Esophagus squamous epithelium (tissue), 5 donors: ENCODE data around the gene ANK2. TPM values are rescaled to one million over a fixed set of nuclear protein-coding genes. Genes with fewer than 3 reads are reported as not detected.

ENCODE experiments used
- DNase-seq: peaks from one replicate; lab custom pipeline; 2025; lab: John Stamatoyannopoulos, UW
- H3K27ac ChIP-seq, 4 donors: fragments of 200-600 bp; sonication (generic); one replicate each; pipeline ENCODE4 v1.5.1; 2016 to 2019; ENCODE audit warnings: mild to moderate bottlenecking in 1 of 4
- H3K27me3 ChIP-seq, 4 donors: fragments of 200-600 bp; sonication (generic); 1 replicate in 3 of 4; 2 replicates in 1 of 4; pipeline versions ENCODE4 v1.5.1 to v1.6.0; 2017 to 2021; ENCODE audit warnings: antibody characterized with exemption in 1 of 4
- H3K36me3 ChIP-seq, 3 donors: fragments of 200-600 bp; sonication (generic); one replicate each; pipeline ENCODE4 v1.5.1; 2016 to 2019
- H3K4me1 ChIP-seq, 3 donors: fragments of 200-600 bp; sonication (generic); one replicate each; pipeline ENCODE4 v1.5.1; 2017 to 2019
- H3K4me3 ChIP-seq, 4 donors: fragments of 200-600 bp; sonication (generic); 1 replicate in 3 of 4; 2 replicates in 1 of 4; pipeline ENCODE4 v1.5.1; 2016 to 2019; ENCODE audit warnings: mild to moderate bottlenecking in 2 of 4, moderate library complexity in 1 of 4
- H3K9me3 ChIP-seq, 3 donors: fragments of 200-600 bp; sonication (generic); one replicate each; pipeline ENCODE4 v1.5.1; 2016 to 2019
- CTCF ChIP-seq, 6 experiments: fragments of 450-650 bp in 4 of 6; fragments of 200-600 bp in 2 of 6; sonication (generic) in 2 of 6; IDR thresholded peaks; one replicate each; pipeline ENCODE4 v1.5.1; 2016 to 2019; ENCODE audit warnings: antibody characterized with exemption in 6 of 6, mild to moderate bottlenecking in 4 of 6, moderate library complexity in 4 of 6
- POLR2A ChIP-seq, 4 donors: fragments of 450-650 bp; IDR thresholded peaks; one replicate each; pipeline ENCODE4 v1.6.1; 2017; ENCODE audit warnings: antibody characterized with exemption in 4 of 4, mild to moderate bottlenecking in 4 of 4, moderate library complexity in 3 of 4
- WGBS, 2 donors: methylation state at CpG; one replicate each; pipeline ENCODE4 v1.1.5; 2018; 5-methylcytosine and 5-hydroxymethylcytosine counted together
- intact Hi-C: fragments of 100-400 bp; cut with DNase I; formaldehyde crosslinking; loops from one replicate; pipeline ENCODE4 v1.15.0; 2022
- total RNA-seq, 4 donors: library from RNA; depleted of rRNA; stranded (reverse); fragments of >200 nt; gene quantifications; one replicate each; pipeline ENCODE4 v1.1.0, GENCODE V29; 2016
- donor health status: DM: yes; HTN: yes; CAD: no.

The ANK2 gene
- total RNA-seq, 4 donors from 2014 or later: 1.4 to 20.8 (median 9.6) TPM

- Histone ChIP-seq H3K27ac (no peak overlapping the region), H3K4me1 (no peaks in the 10 kb centered on the region), H3K36me3 (peaks cover 0 to 13% (median 0%) of the 10 kb centered on the region in 3 donors), H3K9me3 (no peaks in the 10 kb centered on the region), H3K4me3 (no peak overlapping the region), H3K27me3 (no peaks in the 10 kb centered on the region)
- TF ChIP-seq CTCF (IDR thresholded peaks at IDR 0.05): no peak
- no peak for TF ChIP-seq POLR2A (IDR thresholded peaks at IDR 0.05)
- intact Hi-C loops: no loop called here
- WGBS, 2 donors: 24 to 52% methylated on average over 2 of the region's 2 CpGs
- DNase-seq: no peak
These were observed 297.8 kb downstream of the ANK2 start for GRCh38 chr4:113347245-113347644.

GRCh38 chr4:113349430-113349829, 300.0 kb downstream of the ANK2 start:
- Histone ChIP-seq H3K9me3 (no peaks in the 10 kb centered on the region), H3K4me1 (no peaks in the 10 kb centered on the region), H3K27me3 (no peaks in the 10 kb centered on the region), H3K27ac (no peak overlapping the region), H3K36me3 (peaks cover 0 to 2% (median 0%) of the 10 kb centered on the region in 3 donors), H3K4me3 (no peak overlapping the region)
- TF ChIP-seq CTCF (IDR thresholded peaks at IDR 0.05) (no peak), POLR2A (IDR thresholded peaks at IDR 0.05) (no peak)
- DNase-seq: no peak
- WGBS, 2 donors: 61 to 74% methylated on average over 4 of the region's 4 CpGs
- intact Hi-C loops: no loop called here

GRCh38 chr4:113350576-113350975, 301.1 kb downstream of the ANK2 start:
- H3K4me3 ChIP-seq: no peak overlapping the region
- no peaks in the 10 kb centered on the region for H3K36me3 ChIP-seq
- intact Hi-C loops: no loop called here
- TF ChIP-seq CTCF (IDR thresholded peaks at IDR 0.05): no peak
- no peak for TF ChIP-seq POLR2A (IDR thresholded peaks at IDR 0.05)
- no peaks in the 10 kb centered on the region for H3K27me3 ChIP-seq
- H3K9me3 ChIP-seq: no peaks in the 10 kb centered on the region
- H3K4me1 ChIP-seq: peaks cover 0 to 5% (median 2%) of the 10 kb centered on the region in 3 donors
- DNase-seq: no peak
- no peak overlapping the region for H3K27ac ChIP-seq

- no peaks in the 10 kb centered on the region for H3K36me3 ChIP-seq
- H3K4me1 ChIP-seq: peaks cover 4 to 10% (median 8%) of the 10 kb centered on the region in 3 donors
- H3K27me3 ChIP-seq: no peaks in the 10 kb centered on the region
- TF ChIP-seq POLR2A (IDR thresholded peaks at IDR 0.05): no peak
- TF ChIP-seq CTCF (IDR thresholded peaks at IDR 0.05): no peak
- intact Hi-C loops: no loop called here
- no peak for DNase-seq
- peak overlapping the region in 1 of 4 donors; percentile 51 for H3K27ac ChIP-seq
- H3K4me3 ChIP-seq: peak overlapping the region in 1 of 4 donors; percentile 43
- WGBS, 2 donors: 24 to 28% methylated on average over 12 to 13 of the region's 13 CpGs
- no peaks in the 10 kb centered on the region for H3K9me3 ChIP-seq
These were observed 306.3 kb downstream of the ANK2 start for GRCh38 chr4:113355550-113356371.

- Histone ChIP-seq H3K27me3 (no peaks in the 10 kb centered on the region), H3K27ac (no peak overlapping the region), H3K4me1 (peaks cover 4 to 10% (median 8%) of the 10 kb centered on the region in 3 donors), H3K4me3 (no peak overlapping the region), H3K9me3 (no peaks in the 10 kb centered on the region), H3K36me3 (no peaks in the 10 kb centered on the region)
- intact Hi-C loops: no loop called here
- 70 to 76% methylated on average over 3 of the region's 3 CpGs for WGBS, 2 donors
- TF ChIP-seq POLR2A (IDR thresholded peaks at IDR 0.05): no peak
- no peak for TF ChIP-seq CTCF (IDR thresholded peaks at IDR 0.05)
- DNase-seq: no peak
These were observed 307.0 kb downstream of the ANK2 start for GRCh38 chr4:113356453-113356852.
